Stimulated activated CD4-positive, alpha-beta T cell treated with anti-CD3 and anti-CD28 coated beads, TNF-alpha, amount 100 ng/mL, for 1 hour (primary cell): ENCODE data around the gene ZNF772.
"Not testable (repeated sequence)": the region's sequence is repeated elsewhere in the genome, so short reads cannot be mapped to it uniquely, and the experiment has no call there.

ENCODE experiments used
- DNase-seq, 3 donors: peaks; one replicate each; pipeline ENCODE4 v3.0.0-alpha.2; 2020; ENCODE audit warnings: low read depth in 3 of 3, low spot score in 1 of 3

Gene ZNF772

DNA sequence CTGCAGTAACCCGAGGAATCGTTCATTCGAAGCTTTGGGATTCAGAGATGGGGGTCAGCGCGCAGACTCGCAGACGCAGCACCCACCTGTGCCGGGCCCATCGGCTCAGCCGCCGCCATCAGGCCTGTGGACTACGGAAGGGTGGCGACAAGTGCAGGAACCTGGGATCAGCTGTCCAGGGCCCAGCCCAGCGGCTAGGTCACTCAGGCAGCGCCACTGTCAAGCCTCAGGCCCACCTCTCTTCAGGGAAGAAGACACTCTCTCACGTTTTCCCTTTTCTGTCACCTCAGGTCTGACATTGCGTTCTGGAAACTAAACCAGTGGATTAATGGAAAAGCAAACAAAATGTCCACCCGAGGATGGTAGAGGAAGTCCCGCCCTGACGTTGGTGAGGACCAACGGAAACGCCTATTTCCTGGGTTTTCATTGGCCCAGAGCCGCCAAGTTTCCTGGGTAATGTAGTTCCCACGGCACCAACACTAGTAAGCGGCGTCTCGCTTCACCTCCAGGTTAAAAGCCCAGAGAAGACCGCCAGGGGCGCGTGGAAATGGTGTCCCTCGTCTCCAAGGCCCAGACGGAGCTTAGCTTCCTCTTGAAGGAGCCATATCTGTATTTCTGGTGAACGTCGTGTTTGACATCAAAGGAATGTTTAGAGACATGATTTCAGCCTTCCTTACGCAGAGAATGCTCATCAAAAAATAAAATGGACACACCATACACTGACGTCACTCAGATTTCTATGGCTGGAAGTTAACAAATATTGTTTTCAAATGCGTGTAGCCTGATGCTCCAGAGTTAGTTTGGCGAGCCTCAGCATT, at the start of gene ZNF772:
TSS of gene ZNF772 (minus strand) at position 376 of the 818 bp plus-strand sequence. CDS start at position 119, 257 bp downstream.
- peak; percentile 62 to 71 (median 68) for DNase-seq

DNA sequence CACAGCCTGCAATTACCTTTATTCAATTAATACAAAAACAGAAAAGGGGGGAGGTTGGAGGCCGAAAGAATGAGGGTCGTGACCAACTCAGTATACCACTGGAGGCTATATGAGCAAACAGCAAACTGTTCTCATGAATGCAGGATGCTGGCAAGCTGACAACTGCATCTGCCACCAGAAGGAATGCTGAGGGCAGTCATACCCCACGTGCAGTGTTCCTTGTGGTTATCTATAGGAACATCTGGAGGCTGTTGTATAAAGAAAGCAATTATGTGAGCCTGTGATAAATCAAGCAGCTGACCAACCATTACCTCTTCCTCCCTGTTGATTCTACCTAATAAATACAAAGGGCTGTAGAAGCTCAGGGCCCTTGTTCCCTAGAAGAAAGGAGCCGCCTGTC, 40.7 kb upstream of the ZNF772 start:
- not testable (repeated sequence) for DNase-seq

DNA sequence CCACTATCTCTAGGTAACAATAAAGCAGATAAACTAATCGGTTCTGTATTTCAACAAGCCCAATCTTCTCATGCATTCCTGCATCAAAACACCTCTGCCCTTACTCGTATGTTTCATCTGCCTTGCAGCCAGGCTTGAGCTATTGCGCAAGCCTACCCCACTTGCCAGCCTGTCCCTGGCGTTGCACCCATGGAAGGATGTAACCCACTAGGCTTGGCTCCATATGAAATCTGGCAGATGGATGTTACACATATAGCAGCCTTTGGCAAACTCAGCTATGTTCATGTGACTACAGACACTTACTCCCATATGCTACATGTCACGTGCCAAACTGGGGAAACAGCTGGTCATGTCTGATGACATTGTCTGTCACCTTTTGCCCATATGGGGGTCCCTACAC, 37.9 kb upstream of the ZNF772 start:
- DNase-seq = no peak

DNA sequence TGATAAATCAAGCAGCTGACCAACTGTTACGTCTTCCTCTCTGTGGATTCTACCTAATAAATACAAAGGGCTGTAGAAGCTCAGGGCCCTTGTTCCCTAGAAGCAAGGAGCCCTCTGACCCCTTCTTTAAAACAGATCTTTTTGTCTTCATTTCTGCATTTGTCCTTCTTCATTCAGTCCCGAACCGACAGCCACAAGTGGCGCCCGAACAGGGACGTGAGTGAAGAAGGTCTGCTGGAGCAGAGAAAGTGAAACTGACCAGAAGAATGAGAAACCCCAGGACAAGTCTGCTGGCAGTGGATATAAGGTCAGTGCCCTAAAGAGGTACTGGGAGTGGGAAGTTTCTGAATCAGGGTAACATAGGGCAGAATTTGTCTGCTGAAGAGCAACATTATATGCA, 35.5 kb upstream of the ZNF772 start:
- DNase-seq = no peak

DNA sequence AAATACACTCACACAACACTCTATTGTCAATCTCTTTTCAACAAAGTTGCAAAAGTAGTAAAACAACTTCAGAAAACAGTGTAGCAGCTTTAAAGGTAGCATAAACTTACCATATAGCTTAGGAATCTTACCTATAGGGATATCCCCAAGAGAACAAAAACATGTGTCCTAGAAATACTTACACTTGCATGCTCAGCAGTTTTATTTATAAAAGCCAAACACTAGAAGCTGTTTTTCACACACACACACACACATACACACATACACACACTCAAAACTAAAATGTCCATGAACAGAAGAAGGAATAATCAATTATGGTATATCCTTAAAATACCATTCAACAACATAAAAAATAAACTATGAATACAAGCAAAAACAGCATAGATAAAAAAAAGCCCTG, 34.1 kb upstream of the ZNF772 start:
- no peak for DNase-seq

DNA sequence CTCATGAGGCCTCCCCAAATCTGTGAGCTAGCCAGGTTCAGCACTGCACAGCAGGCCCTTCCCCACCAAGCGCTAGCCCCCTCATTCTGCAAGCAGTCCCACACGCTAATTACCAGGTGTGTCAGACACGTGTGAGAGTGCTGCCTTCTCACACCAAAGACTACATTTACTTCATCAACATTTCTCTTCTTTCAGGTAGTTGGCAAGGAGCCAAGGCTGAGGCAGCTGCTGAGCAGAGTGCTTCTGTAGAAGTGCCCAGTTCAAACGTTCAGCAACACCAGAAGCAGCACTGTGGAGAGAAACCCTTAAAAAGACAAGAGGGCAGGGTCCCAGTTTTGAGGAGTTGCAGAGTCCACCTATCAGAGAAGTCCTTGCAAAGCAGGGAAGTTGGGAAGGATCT, 28.8 kb upstream of the ZNF772 start:
- no peak for DNase-seq

DNA sequence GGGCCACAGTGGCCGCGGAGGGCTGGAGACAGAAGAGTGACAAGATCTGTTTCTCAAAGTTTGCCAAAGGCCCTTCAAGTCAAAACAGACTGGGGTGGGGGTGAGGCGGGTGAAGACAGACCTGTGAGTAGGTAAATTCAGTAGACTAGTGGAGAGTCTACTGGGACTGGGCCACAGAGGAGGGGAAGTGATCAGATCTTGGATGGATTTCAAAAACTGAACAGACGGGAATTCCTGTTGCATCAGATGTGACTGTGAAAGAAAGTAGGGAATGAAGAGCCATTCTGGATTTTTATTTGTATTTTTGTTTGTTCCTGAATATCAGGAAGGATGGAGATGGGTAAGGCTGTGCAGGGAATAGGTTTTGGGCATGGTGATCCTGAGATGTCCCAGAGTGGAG, 23.0 kb upstream of the ZNF772 start:
- DNase-seq = not testable (repeated sequence)

DNA sequence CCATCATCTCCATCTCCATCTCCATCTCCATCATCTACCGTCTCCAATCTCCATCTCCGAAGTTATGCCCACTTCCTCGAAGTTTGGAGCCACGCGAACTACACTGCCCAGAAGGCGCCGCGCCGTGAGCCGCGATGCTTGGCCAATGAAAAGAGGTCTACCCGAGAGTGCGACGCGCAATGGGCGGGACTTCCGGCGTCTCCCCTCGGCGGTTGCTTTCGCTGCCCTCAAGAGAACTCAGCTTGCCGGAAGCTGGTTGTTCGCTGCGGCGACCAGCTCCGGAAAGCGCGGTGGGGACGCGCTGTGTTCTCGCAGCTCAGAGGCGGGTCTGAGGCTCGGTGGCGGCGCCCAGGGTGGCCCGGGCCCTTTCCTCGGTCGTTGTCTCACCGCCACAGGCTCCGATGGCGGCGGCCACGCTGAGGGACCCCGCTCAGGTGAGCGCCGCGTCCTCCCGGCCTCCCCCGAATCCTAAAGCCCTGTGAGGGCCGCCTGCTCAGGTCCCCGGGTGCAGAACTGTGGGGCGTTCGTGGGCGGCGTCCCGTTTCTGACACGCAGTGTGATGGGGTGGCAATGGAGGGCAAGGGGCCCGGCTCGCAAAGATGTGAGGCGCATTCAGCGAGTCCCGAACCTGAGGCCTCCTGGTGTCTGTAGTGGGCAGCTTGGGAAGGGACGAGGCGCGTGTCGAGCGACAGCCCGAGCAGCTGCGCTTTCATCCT, 22.5 kb upstream of the ZNF772 start, which contains the start of gene ZNF773:
TSS of gene ZNF773 (plus strand) at position 259 of the 716 bp plus-strand sequence. CDS start at position 402, 143 bp downstream.
- DNase-seq = peak; percentile 88 to 90 (median 89)

DNA sequence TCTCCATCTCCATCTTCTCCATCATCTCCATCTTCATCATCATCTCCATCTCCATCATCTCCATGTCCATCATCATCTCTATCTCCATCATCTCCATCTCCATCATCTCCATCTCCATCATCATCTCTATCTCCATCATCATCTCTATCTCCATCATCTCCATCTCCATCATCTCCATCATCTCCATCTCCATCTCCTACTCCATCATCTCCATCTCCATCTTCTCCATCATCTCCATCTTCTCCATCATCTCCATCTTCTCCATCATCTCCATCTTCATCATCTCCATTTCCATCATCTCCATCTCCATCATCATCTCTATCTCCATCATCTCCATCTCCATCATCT, 21.9 kb upstream of the ZNF772 start:
- not testable (repeated sequence) for DNase-seq

DNA sequence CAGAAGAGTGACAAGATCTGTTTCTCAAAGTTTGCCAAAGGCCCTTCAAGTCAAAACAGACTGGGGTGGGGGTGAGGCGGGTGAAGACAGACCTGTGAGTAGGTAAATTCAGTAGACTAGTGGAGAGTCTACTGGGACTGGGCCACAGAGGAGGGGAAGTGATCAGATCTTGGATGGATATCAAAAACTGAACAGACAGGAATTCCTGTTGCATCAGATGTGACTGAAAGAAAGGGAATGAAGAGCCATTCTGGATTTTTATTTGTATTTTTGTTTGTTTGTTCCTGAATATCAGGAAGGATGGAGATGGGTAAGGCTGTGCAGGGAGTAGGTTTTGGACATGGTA, 10.9 kb upstream of the ZNF772 start:
- not testable (repeated sequence) for DNase-seq

DNA sequence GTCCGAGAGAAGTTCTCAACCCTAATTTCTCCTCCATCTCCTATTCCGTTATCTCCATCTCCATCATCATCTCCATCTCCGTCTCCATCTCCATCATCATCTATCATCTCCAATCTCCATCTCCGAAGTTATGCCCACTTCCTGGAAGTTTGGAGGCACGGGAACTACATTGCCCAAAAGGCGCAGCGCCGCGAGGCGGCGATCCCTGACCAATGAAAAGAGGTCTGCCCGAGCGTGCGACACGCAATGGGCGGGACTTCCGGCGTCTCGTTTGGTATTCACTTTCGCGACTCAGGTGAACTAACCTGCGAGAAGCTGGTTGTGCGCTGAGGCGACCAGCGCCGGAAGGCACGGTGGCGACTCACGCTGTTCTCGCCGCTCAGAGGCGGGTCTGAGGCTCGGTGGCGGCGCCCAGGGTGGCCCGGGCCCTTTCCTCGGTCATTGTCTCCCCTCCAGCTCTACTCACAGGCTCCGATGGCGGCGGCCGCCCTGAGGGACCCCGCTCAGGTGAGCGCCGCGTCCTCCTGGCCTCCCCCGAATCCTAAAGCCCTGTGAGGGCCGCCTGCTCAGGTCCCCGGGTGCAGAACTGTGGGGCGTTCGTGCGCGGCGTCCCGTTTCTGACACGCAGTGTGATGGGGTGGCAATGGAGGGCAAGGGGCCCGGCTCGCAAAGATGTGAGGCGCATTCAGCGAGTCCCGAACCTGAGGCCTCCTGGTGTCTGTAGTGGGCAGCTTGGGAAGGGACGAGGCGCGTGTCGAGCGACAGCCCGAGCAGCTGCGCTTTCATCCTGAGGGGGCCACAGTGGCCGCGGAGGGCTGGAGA, 10.3 kb upstream of the ZNF772 start, which contains the start of gene ZNF419:
TSS of gene ZNF419 (plus strand) at position 274 of the 822 bp plus-strand sequence. CDS start at position 475, 201 bp downstream.
- DNase-seq = peak; percentile 81 to 90 (median 87)

DNA sequence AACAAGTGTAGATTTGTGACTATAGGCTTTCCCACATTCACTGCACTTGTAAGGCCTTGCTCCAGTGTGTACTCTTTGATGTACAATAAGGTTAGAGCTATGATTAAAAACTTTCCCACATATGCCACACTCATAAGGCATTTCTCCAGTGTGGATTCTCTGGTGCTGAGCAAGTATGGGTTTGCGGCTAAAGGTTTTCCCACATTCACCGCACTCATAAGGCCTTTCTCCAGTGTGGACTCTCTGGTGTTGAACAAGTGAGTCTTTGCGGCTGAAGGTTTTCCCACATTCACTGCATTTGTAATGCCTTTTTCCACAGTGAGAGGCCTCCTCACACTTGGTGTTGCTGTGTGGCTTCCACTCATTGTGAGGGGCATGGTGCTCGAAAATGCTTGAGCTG, 3.7 kb downstream of the ZNF772 start:
- DNase-seq = no peak

DNA sequence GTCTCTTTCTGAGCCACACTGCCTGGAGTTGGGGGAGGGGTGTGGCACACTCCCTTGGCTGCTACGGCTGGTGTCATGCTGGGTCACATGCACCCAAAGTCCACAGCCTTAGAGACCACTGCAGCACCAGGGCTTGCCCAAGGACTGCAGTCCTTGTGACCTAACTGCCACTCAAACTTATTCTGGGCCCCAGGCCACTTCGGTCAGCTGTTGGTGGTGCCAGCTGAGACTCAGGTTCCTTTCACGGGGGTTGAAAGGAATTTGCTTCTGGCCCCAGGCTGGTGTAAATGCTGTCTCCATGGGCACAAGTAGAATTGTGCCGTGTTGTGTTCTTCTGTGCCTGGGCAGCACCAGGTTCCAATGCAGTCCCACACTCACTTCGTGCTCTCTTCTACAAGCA, 10.9 kb downstream of the ZNF772 start:
- no peak for DNase-seq

DNA sequence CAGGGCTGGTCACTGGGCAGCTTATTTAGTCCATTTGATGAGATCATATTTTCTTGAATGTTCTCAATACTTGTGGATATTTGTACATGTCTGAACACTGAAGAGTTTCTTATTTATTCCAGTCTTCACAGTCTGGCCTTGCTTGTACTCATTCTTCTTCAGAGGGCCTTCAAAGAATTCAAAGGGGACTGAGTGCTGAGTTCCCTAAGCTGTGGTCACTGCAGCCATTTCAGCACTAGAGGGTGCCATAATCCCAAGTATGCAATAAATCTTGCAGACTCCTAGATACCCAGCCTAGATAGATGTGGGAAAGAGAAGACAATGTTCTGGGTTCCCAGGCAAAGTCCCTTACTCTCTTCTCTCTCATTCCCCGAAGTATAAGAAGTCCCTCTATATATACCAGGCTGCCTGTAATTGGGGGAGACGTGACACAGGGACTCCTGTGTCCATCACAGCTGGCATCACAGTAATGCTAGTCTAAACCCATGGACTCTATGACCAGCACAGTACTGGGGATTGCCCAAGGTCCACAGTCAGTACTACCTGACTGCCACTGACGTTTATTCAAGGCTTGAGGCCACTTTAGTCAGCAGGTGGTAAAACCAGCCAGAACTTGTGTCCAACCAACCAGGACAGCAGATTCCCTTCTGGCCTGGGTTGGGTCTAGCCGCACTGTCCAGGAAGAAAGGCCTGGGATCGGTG, 11.5 kb downstream of the ZNF772 start:
- no peak for DNase-seq

DNA sequence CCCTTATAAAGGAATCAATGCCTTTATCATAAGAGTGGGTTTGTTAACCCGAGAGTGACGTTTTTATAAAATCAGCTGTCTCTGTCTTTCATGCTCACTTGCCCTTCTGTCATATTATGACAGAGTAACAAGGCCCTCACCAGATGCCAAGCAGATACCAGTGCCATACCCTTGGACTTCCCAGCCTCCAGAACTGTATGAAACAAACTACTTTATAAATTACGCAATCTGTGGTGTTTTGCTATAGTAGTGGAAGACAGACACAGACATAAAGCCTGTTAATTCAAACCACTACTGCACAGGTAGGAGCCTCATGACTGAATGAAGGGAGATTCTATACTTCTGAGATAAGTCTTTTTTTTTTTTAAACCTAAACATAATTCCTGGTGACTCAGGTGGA, 25.1 kb downstream of the ZNF772 start:
- no peak for DNase-seq

DNA sequence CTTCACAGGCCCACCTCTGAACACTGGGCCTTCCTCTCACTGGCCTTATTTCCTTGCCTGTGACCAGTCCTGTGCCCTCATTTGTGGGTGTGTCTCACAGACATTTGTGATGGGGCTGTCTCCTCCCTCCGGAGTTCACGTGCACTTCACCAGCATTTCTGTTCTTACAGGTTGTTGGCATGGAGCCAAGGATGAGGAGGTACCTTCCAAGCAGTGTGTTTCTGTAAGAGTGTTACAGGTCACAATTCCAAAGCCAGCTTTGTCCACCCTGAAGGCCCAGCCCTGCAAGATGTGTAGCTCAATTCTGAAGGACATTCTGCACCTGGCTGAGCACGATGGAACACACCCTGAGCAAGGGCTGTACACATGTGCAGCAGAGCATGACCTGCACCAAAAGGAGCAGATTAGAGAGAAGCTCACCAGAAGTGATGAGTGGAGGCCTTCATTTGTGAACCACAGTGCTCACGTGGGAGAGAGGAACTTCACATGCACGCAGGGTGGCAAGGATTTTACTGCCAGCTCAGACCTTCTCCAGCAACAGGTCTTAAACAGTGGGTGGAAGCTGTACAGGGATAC, 34.2 kb downstream of the ZNF772 start:
- no peak for DNase-seq

DNA sequence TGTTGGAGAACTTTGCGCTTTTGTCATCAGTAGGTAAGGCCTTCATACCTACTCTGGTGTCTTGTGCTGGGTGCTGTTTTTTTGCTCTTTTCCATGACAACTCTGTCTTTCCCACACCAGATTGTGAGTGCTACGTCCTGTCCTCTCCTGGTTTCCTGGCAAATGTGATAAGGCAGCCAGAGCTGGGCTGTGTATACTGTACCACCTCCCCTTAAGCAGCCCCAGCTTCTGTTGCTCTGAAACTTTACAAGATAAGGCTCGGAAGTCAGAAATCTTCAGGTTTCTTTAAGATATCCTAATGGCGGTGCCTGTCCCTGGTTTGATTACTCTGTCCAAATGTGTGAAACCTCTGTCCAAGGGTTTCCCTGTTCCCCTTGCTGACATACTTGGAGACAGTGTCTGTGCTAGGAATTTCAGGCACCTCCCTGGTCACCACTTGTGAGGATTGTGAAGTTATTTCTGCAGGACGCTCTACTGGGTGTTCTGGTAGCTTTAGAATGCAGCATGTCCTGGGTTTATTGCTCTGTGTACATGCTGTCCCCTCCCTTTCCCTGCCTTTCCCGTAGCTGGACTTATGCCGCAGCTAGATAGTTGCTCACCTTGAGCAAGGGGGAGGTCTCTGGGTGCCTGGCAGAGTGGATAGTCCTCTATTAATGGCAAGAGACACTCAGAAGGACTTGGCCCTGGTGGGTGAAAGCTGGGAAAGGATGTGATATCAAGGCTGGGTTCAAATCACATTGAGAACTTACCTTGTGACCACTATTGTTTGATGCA, 35.2 kb downstream of the ZNF772 start:
- no peak for DNase-seq

DNA sequence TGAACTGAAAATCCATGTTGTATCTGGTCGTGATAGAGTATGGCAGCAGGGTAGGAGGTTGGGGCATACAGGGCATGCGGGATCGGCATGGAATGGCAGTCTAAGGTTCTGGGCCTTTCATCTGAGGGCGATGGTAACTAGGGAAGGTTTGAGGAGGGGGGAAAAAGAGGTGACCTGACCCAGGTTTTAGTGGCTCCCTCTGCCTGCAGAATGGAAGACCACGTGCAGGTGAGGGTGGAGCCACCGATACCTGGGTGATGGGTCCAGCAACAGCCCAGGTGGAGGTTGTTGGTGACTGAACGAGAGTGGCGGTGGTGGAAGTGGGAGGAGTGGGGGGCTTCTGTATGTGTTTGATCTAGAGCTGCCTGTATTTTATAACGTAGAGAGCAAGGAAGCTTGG, 38.4 kb downstream of the ZNF772 start:
- no peak for DNase-seq

DNA sequence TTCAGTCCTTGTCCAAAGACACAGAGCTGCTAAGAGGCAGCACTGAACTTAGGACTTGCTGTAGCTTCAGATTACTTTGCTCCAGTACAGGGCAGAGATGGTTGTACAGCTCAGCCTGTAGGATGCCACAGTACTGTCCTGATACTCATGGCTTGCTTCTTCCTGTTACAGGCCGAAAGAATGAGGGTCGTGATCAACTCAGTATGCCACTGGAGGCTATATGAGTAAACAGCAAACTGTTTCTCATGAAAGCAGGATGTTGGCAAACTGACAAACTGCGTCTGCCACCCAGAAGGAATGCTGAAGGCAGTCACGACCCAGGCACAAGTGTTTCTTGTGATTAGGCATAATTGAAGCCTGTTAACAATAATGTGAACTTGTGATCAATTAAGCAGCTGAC, 39.4 kb downstream of the ZNF772 start:
- DNase-seq = no peak

DNA sequence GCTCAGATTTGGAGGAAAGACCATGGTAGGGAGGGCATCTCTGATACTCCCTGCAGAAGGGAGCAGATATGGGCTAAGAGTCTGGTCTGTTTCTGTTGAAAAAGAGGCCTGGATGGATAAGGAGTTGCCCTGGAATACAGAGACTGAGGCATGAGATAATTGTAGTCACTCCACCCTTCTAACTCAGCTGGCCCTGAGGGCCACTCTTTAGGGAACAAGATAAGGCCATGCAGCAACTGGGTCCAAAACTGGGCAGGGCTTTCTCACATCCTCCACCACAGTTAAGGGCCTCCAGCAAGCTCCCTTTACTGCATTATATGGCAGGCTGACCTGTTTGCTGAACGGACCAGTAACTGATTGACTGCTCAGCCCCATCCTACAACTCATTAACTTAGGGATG, 40.9 kb downstream of the ZNF772 start:
- no peak for DNase-seq
